Measurements from ENCODE around the gene TMEM198. TPM values are rescaled to one million over a fixed set of nuclear protein-coding genes. Genes with fewer than 3 reads are reported as not detected.

The TMEM198 gene
- total RNA-seq, 1 donor from 2014 or later: 4.4 TPM

DNA sequence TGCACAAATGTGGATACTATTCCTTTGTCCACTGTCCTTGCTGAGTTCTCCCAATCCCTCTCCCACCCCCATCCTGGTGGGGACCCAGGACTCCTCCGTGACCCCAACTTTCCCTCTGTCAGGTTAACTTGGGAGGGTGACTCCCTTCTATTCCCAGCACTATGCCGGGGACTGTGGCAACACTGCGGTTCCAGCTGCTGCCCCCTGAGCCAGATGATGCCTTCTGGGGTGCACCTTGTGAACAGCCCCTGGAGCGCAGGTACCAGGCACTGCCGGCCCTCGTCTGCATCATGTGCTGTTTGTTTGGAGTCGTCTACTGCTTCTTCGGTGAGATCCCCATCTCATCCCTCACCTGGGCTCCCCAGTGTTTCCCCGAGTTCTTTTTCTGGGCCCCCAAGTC is 739 bp downstream of the TMEM198 start:
- DNase-seq (ENCODE audit: low spot score): no peak

DNA sequence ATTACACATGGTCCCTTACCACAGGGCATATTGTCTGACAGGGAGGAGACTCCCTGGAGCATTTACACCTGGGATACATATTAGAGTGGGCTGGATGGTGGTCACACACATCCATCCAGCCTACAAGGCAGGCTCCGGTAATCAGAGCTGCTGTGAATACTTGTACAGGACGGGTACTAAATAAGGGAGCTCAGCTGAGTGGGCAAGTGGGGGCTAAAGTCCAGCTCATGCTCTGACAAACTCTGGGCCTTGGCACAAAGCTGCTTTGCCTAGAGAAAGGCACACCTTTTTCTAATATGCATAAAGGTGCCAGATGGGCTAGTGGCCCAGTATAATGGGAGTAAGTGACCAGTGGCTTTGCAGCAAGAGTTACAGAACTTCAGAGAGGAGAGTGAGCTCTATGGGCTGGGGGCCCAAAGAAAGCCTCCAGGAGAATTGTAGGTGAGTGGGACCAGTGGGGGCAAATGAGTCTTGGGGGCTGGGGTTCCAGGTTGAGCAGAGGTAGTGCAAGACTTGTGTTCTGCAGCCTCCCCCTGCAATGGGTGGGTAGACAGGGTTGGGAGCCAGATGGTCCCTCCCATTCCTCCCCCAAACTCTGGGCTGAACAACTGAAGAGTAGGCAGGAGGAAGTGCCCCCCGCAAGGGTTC is 1.6 kb downstream of the TMEM198 start:
- DNase-seq (ENCODE audit: low spot score): no peak

DNA sequence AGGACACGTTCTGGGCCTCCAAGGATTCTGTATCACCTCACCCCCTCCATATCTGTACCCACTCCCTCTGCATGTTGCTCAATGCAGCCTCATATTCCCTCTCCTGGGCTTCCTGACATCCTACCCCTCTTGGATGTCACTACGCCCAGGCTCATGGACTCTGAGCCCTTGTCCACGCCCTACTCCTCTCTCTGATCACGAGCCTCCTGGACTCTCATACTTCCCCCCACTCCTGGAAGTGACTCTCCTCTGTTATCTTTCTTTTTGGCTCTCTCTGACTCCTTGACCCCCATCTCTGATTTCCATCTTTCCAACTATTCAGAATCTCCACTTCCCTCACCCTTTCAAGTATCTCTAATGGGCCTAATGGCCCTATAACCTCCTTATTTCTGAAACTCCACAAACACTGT is 2.1 kb downstream of the TMEM198 start:
- no peak for DNase-seq (ENCODE audit: low spot score)

DNA sequence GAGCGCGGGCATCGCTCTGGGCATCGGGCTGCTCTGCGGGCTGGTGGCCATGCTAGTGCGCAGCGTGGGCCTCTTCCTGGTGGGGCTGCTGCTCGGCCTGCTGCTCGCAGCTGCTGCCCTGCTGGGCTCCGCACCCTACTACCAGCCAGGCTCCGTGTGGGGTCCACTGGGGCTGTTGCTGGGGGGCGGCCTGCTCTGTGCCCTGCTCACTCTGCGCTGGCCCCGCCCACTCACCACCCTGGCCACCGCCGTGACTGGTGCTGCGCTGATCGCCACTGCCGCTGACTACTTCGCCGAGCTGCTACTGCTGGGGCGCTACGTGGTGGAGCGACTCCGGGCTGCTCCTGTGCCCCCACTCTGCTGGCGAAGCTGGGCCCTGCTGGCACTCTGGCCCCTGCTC is 3.8 kb downstream of the TMEM198 start:
- no peak for DNase-seq (ENCODE audit: low spot score)

DNA sequence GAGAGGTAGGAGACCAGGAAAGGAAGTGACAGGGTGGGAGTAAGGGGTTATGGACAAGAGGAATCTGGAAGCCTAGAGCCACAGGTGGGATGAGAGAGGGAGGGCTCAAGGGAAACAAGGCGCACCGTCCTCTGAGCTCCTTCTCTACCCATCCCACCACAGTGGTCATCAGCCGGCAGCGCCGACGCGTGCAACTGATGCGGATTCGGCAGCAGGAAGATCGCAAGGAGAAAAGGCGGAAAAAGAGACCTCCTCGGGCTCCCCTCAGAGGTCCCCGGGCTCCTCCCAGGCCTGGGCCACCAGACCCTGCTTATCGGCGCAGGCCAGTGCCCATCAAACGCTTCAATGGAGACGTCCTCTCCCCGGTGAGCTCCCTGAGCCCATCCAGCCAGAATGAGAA is 5.2 kb downstream of the TMEM198 start:
- no peak for DNase-seq (ENCODE audit: low spot score)

DNA sequence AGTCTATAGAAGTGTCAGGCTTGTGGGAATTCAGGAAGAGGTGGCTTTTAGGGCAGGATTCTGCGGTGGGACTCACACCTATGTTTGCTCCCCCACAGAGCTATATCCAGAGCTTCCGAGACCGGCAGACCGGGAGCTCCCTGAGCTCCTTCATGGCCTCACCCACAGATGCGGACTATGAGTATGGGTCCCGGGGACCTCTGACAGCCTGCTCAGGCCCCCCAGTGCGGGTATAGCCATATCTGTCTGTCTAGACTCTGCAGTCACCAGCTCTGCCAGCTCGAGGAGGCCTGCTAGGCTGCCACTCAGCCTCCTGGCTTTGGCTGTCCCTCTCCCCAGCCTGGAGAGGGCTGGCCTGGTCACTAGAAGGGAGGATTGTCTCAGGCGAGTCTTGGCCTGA is 5.8 kb downstream of the TMEM198 start:
- no peak for DNase-seq (ENCODE audit: low spot score)

DNA sequence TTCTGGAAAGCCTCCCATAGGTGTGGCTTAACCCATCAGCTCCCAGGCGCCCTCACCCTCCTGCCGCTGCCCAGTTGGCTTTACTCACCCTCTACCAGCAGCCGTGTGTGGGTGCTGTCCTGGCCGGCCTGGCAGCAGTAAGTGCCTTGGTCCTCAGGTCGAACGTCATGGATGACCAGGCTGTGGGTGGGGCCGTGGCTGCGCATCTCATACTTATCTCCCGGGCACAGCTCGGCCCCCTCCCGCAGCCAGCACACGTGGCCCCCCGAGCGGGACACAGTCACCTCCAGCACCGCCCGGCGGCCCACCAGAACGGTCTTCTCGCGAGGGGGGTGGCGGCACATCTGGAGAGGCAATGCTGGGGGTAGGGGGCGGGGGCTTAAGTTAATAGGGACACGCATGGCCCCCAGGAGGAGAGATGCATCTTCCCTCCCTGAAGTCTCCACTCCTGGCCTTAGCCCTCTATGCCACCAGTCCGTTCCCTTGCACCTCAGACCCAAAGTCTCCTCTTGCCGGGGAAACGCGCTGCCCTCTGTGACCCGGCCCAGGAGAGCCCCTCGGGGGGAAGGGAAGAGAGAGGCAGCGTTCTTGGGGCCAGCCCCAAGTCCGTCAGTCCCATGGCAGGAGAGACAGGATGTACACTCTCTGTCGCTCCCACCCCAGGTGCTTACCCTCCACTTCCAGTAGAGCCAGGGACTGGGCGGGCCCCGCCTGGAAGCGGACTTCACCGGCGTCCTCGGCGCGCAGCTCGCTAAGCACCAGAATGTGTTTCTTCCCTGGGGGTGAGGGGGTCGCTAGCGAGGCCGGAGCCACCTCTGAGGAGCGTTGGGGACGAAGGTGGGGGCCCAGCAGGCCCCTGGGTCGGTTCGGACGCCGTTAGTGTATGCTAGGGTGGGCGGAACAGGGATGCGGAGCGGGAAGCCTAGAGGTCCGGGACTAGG is 7.9 kb downstream of the TMEM198 start:
- DNase-seq (ENCODE audit: low spot score): no peak

DNA sequence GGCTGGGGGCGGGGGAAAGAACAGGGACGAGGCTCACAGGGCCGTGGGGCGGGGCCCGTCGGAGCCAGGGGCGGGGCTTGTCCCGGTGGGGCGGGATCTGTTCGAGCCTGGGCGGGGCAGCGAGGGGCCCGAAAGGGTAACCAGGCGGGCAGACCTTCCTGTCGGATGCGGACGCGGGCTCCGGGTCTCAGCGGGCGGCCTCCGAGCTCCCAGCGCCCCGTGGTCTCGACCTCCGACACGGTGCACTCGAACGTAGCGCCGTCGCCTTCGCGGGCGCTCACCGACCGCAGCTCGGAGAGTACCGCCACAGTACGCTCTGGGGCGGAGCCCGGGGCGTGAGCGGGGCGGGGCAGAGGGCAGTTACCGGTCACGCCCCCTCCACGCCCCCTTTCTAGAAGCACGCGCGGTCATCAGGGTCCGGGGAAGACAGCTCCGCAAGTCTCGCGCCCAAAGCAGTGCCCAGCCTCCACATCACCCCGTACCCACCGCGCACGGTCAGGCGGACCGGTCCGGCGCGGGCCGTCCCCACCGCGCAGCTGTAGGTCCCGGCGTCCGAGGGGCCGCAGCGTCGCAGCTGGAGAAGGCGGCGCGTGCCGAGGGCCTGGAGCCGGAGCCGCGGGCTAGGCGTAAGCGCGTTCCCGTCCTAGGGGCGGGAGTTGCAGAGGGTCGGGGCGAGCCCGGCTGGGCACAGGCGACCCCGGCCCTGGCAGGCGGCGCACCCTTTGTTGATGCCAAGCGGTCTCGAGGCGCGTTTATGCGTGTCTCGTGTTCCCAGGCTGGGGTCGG is 8.7 kb downstream of the TMEM198 start:
- DNase-seq (ENCODE audit: low spot score): peak; percentile 81

DNA sequence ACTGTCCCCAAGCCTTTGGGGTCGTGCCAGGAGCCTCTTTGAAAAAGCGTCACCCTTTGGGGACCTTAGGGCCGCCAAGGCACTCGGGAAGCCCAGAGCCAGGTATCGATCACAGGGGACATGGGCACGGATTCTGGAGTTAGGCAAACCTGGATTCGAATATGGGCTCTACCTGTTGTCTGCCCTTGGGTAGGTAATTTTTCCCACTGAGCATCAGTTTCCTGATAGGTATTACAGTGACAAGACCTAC is 9.3 kb downstream of the TMEM198 start:
- DNase-seq (ENCODE audit: low spot score): no peak

DNA sequence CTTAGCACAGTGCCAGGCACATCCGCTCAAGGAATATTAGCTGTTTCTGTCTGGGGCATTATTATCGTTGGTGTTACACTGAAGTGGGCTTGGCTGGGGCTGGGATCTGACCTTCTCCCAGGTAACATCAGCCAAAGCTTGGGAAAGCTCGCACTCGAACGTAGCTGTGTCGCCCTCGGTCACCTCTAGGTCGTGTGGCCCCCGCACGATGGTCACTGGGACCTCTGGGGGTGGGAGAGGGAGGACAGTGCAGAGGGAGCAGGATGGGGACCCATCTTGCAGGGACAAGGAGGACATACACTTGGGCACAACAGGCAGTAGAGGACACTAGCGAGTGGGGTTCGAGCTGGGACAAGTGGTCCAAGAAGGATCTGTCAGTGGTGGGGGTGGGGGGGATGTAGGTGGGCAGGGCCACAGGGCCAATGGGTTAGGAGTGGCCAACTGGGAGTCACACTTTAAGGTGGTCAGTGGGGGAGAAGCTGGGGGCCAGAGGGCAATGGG is 9.7 kb downstream of the TMEM198 start:
- DNase-seq (ENCODE audit: low spot score): no peak

DNA sequence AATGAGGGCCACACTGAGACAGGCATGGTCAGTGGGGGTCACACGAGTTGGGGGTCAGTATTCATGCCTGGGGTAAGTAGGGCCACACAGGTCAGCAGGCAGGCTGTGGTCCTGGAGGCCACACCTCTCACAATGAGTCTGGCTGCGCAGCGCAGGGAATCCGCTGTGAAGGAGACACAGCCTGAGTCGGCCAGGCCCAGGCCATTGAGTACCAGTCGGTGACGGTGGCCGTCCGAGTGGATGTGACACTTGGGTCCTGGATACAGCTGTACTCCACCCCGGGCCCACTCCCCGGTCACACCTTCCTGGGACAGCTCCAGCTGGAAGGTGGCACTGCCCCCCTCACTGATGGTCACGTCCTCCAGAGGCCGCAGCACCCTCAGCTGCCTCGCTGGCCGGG is 10.5 kb downstream of the TMEM198 start:
- DNase-seq (ENCODE audit: low spot score): no peak

DNA sequence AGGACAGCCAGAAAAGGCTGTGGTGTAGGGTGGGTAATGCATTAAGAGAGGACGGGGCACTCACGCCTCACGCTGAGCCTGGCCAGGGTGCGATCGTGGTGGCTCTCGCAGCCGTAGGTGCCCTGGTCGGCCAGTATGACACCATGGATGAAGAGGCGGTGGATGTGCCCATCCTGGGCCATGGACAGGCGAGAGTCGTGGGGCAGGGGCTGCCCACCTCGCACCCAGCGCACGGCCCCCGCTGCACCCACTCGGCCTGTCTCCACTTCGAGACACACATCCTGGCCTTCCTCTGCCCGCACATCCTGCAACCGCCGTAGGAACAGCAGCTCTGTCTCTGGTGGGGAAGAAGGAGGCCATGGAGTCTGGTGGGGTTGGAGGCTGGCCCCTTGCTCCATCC is 12.1 kb downstream of the TMEM198 start:
- DNase-seq (ENCODE audit: low spot score): no peak

DNA sequence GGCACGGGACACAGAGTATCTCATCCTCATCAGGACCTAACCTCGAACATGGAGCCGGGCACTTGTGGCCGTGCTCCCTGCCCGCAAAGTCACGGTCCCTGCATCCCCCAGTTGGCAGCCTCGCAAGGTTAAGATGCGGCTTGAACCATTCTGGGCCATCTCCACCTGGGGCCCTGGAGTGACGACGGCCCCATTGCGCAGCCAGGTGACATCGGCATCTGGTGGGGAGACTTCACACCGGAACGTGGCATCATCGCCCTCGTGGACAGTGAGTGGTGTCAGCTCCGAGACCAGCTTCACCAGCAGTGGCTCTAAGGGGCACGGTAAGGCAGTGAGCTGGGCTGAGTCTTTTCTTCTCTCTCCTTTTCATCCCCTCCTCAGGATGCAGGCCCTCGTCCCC is 12.6 kb downstream of the TMEM198 start:
- no peak for DNase-seq (ENCODE audit: low spot score)

DNA sequence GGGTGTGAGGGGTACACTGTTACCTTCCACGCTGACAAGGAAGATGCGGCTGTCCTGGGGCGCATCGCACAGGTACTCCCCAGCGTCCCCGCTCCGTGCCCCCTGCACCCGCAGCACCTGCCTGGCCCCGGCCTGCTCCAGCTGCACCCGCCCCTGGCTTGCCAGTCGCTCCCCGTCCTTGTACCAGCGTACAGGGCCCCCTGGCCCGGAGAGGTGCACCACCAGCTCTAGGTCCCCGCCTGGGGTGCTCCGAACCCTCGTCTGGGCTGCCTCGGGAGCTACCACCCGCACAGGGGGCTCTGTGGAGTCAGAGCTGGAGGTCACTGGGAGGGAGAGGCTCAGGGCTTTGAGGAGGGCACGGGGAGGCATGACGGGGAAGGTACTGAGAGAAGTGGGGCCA is 13.5 kb downstream of the TMEM198 start:
- no peak for DNase-seq (ENCODE audit: low spot score)

DNA sequence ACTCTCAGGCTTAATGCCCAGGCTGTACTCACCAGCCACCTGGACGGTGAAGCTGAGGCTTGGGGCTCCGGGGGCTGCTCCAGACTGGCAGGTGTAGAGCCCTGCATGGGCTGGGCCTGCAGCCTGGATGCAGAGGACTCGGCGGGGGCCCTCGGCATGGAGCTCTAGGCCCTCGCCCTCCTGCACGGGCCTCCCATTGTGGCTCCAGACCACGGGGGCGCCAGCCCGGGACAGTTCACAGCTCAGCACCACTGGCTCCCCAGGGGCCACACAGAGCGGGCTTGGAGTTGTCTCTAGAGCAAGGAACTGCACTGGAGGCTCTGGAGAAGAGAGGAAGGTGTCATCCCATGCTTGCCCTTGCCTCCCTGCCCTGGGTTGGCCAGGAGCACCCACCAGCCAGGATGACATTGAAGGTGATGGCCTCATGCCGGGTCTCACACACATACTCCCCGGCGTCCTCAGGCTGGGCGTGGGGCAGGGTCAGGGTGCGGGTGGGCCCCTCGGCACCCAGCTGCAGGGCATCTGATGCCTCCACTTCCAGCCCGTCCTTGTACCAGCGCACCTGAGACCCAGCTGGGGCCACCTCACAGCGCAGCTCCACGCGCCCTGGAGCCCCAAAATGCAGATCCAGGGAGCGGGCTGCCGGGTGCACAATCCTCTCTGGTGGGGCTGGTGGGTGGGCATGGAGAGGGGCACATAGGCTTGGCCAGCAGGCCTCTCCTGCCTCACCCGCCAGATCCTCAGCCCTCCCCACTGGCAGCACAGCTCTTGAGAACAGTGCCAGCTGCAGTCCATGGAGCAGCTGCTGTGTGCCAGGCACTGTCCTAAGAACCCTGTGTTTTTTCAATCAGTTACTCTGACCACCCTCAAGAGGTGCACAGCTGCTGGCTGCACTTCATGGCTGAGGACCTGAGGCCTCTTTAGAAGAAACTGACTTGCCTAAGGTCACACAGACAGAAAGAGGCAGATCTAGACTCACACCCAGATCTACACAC is 14.3 kb downstream of the TMEM198 start:
- no peak for DNase-seq (ENCODE audit: low spot score)

DNA sequence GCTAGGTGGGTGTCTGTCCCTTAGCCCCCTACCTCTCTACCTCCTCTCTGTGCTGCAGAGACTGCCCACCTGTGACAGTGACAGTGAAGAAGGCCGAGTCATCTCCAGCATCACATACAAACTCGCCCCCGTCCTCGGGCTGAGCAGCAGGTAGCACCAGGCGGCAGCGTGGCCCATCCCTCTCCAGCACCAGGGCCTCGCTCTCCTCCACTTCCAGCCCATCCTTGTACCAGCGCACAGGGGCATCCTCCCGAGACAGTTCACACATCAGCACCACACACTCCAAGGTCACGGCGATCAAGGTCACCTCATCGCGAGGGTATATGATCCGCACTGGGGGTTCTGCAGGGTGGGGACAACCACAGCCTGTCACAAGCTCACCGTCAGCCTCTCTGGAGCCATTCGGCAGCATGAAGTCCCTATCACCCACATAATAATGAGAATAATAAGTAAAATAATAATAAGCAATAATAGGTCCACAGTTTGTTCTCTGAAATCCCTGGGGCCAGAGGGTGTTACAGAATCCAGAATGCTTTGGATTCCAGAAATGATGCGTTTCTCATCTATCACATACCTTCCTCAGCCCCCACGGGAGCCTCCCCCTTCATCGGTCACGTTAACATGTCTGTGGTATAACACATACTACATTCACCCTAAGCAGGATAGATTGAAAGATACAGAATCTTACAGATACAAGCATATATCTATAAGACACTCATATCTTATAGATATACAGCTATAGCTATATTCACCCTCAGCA is 15.5 kb downstream of the TMEM198 start:
- no peak for DNase-seq (ENCODE audit: low spot score)

DNA sequence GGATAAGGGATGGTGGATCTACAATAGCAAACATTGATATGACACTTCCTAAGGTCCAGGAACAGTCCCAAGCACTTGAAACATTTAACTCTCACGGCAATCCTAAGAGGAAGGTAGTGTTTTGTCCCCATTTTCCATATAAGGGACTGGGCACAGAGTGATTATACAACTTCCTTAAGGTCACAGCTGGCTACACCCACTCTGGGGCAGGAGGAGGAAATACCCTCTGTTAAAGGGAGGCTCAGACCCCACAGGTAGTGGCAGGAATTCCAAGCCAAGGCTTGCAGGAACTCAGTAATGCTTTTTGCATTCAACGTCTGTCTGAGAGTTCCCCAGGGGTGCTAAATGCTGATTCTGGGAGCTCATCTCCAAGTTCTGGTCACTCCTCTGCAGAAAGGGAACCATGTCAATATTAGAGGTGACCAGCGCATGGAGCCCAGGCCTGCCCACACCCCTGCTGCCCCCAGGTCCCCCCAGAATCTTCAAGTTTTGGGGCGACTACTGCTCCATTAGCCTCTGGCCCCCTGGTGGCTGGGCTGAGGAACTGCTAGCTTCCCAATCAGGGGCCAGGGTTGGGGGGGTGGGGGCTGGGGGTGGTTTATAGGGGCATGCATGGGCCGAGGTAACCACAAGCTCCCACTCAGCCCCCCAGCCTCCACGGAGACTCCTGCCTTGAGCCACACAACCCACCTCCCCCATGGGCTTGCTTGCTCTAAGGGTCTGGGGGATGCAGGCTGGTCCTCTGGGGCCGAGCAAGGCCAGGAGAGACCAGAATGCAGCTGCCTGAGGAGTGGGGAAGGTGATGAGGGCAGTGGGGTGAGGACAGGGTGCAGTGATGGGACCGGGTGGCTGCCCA is 16.4 kb downstream of the TMEM198 start:
- DNase-seq (ENCODE audit: low spot score): no peak

DNA sequence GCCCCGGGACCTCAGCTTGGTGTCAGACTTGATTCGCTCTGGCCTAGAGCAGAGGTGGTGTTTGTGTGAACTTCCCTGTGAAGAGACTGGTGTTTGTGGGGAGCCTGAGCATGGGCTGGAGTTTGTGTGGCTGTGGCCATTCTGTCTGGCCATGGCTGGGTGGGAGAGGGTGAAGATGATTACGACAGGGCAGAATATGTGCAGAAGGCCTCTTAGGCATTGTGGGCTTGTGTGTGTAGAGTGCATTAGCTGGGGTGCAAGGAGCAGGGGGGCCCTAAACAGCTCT is 17.0 kb downstream of the TMEM198 start:
- DNase-seq (ENCODE audit: low spot score): no peak

DNA sequence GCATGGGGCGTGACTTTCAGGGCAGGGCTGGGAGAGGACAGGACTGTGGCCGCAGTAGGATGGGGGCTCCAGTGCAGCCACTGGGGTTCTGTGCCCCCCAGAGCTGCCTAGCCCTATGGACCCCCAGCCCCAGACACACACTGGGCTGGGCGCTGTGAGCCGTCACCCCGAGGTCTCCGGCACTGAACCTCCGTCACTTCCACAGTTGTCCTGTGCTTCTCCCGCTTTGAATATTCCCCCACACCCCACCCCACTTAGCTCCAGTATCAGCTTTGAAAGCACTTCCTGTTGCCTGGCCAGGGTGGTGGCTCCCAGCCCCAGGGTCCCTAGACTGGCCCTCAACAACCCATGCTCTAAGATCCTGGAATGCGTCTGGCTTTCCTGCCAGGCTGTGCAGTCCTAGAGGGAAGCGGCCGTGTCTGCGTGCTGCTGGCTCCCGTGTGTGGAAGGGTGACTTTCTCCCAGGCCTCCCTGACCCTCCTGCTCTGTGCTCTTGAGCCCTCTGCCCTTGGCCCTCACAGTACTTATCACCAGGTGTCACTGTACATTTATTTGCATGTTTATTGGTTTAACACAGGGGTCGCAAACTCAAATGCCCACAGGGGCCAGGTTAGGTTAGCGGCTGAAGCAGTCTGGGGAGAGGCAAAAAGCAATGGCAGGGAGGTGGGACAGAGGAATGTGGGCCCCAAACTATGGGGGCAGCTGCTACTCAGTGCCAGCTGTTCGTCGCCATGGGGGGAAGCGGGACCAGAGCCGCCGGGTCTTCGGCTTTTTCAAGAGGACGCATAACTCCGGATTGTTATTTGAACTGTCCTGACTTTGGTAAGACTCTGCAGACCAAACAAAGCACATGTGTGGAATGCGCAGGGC is 17.6 kb downstream of the TMEM198 start:
- DNase-seq (ENCODE audit: low spot score): no peak
